Activated CD4-positive, alpha-beta T cell treated with anti-CD3 and anti-CD28 coated beads for 48 hours (primary cell): Measurements from ENCODE around the gene NAPSA.
"Not testable (repeated sequence)": the region's sequence is repeated elsewhere in the genome, so short reads cannot be mapped to it uniquely, and the experiment has no call there.

Source experiments
- DNase-seq: peaks from one replicate; pipeline ENCODE4 v3.0.0-alpha.2; 2020

Gene NAPSA

DNA sequence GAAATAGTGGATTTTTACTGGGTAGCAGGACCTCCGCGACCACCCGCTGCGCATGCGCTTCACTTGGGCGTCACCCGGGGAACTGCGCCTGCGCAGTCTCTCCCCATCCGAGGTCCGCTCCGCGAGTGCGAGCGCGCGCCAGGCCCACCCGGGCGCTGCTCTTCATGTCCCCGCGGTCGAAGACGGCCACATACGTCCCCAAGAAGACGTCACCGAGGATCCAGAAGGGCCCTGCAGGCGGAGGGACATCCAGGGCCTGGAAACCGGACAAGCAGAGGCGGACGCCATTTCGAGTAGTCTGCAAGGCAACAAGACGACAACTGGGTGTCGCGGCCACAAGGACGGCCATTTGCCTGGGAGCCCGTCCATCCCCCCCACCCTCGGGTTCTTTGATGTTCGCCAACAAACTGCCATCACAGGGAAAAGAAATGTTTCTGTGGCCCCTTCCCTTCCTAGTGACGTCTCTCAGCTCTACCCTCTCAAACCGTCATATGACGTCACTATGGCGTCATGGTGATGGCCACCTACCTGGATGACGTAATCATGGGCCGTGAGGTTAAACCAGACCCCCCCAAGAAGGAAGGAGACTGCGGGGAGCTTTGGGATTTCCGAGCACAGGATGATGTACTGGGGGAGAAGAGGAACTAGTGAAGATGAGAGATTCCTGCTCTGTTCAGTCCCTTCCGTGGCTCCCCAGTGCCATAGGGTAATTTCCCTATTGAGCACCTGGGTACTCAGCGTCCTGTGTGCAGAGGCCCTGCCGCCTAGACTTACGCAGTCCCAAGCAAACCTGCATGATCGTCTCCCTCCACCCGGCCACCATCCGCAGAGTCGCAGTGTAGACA is 6.7 kb downstream of the NAPSA start:
- peak; percentile 84 for DNase-seq

DNA sequence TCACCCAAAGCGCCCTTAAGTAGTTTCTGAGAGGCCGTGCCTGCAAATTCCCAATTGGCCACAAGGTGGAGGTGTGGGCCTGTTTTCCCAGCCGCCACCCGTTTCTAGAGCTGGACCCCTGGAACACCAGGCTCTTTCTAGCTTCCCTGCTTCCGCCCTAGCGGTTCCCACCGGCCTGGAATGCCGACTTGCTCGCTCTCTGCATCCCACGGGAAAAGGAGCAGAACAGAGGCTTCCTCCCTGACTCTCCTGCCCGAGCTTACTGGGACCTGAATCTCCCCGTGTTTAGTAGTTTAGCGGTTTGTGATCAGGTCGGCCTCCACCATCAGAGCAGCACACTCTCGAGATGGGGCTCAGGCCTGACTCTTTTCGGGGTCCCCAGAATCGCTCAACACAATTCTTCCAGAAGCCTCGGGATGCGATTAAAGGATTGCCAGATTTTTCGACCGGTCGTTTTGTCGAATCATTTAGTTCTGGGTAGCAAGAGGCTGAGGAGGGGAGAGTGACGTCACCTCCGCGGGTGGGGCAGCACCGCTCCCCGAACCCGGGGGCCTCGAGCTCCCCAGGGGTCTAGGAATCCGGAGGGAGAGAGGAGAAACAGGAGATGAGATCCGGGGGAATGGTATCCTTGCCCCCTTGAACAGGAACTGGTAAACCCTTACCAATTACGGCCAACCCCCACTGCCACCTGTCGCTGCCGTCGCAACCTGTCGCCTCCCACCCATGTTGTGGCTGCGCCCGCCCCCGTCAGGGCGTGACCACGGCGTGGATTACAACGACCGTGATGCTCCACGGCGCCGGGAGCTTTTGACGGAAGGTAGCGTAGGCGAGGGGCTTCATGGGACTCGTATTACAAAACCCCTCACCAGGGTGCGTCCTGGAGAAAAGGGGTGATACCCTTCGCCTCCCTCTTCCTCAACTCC is 8.0 kb downstream of the NAPSA start:
- DNase-seq: peak; percentile 92

DNA sequence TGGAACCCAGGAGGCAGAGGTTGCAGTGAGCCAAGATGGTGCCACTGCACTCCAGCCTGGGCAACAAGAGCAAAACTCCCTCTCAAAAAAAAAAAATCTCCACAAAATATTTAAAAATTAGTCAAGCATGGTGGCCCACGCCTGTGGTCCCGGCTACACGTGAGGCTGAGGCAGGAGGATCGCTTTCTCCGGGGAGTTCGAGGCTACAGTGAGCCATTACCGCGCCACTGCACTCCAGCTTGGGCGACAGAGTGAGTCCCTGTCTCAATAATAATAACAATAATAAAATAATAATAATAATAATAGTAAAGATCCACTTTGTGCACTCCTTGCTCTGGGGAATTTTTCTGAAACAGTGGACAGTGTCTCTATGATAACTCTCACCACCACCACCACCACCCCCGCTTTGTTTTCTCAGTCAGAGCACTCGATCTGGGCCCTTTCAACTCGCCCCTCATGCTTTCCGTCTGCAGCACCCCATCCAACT is 8.7 kb downstream of the NAPSA start:
- DNase-seq: no peak

DNA sequence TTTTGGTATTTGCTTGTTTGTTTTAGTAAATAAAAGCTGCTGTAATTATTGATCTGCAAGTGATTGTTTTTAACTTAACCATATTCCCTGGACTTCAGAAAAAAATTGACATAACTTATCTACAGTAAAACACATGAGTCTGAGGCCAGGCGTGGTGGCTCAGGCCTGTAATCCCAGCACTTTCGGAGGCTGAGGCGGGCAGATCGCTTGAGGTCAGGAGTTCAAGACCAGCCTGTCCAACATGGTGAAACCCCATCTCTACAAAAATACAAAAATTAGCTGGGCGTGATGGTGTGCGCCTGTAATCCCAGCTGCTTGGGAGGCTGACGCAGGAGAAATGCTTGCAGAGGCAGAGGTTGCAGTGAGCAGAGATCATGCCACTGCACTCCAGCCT is 12.0 kb downstream of the NAPSA start:
- DNase-seq: not testable (repeated sequence)

DNA sequence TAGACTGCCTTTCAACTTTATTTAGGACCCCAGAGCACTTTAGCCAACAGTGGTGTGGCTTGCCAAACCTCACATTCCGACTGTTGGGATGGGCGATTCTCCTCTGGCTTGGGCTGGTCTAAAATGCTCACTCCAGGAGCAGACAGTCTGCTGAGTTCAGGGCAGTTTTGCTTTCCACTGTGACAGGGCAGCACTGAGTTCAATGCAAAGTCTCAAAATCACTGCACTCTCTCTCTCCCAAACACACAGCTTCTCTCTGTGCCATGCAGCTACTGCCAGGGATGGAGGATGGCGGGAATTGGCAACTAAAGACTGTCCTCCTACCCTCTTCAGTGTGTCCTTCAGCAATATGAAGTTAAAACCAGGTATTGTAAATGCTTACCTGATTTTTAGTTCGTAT is 13.2 kb downstream of the NAPSA start:
- DNase-seq: no peak

DNA sequence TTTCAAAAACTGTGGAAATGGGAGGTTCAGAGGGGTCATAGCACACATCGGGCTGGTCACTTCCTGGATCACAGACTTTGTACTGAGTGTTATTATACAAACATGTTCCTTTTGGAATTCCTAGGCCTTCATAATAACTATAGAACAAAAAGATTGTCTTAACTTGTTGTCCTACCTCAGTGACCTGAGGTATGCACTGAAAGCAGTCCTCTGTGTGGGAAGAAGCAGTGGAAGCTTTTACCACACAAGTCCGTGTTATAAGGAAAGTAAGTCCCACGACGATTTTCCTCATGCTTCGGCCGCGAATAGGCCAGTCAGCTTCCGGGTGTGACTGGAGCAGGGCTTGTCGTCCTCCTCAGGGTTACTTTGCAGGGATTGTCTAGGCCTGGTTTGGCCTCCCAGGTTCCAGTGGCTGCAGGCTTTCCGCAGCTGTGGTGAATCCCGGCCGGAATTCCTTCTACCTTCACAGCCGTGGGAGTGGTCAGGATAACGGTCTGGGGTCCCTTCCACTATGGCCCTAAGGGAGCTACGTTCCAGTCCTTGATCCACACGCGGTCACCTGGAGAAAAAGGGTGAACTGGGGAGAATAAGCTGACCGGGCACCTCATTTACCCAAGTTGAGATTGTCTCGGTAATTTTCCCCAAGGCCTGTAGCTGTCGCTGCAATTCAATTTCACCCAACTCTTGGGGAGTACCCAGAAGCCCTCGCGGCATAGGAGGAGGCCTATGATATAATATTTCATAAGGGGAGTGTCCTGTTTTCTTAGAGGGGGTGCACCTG is 16.0 kb downstream of the NAPSA start:
- DNase-seq: no peak

DNA sequence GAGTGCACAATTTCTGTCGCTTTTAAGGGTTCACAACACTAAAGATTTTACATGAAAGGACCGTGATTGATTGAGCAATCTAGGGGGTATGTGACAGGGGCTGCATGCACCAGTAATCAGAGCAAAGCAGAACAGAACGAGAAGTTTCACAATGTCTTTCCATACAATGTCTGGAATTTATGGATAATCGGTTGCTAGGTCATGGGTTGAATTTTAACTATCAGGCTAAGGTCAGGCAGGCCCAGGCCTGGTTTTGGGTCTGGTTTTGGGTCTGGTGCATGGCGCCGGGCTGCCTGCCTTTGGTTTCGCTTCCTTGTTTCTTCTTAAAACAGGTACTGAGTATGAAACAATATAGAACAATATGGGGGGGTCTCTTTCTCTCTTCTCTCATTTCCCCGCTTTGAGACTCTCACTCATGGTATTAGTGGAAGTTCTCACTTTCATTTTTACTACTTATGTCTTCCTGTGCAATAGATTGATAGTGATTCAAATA is 18.3 kb downstream of the NAPSA start:
- DNase-seq: peak; percentile 61

DNA sequence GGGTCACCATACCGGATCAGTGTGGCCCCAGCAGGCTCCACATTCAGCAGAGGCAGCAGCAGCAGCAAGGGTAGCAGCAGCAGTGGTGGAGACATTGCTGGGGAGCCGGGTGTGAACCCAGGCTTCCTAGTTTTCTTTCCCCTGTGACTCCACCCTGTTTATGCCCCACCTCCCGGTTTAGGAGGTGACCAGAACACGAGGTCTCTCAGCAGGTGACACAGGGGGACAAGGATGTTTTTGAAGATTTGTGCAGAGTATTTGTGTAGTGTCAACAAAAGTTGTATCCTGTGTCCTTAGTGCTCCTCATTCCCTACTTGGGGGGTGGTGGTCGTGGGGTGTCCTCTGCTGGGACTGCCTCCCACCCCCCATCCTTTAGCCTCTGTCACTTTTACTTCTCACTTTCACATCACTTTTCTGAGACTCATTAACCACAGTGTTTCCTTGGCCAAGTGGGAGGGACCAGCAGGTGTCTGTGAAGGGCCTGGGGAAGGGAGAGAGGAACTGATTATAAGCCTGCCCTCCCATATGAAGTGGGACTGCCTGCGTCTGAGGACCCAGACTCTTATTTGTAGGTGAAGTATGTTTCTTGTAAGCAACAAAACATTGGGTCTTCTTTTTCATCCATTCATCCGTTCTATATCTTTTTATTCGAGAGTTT is 20.6 kb downstream of the NAPSA start:
- no peak for DNase-seq

DNA sequence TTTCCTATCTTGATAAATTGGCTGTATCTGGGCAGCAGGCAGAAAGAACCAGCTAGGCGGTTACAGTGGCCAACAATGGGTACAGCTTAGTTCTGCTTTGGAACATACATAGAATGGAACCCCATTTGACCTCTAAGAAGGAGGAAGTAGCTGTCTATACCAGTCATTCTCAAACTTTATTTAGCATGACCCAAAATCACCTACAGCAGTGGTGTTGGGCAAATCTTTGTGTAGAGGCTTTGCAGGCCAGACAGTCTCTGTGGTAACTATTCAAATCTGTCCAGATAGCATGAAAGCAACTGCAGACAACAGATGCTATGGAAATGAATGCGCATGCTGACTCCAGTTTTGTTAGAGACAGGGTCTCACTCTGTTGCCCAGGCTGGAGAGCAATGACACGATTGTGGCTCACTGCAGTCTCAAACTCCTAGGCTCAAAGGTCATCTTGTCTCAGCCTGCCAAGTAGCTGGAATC is 24.3 kb downstream of the NAPSA start:
- DNase-seq: no peak

DNA sequence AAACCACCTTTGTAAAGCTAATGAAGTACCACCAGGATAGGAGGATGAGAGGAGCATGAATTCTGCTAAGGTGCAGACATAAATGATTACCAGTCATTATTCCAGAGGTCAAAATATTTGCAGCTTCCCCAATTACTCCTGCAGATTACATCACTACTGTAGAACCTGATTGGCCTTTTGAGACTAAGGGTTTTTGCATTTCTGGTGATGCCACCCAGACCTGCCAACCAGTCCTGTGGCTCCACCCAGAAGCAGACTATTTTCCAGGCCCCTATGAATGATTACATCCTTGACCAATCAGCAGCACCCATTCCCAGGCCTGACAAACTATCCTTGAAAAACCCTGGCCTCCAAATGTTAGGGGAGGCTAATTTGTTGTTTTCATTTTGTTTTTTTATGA is 25.1 kb downstream of the NAPSA start:
- DNase-seq: no peak

DNA sequence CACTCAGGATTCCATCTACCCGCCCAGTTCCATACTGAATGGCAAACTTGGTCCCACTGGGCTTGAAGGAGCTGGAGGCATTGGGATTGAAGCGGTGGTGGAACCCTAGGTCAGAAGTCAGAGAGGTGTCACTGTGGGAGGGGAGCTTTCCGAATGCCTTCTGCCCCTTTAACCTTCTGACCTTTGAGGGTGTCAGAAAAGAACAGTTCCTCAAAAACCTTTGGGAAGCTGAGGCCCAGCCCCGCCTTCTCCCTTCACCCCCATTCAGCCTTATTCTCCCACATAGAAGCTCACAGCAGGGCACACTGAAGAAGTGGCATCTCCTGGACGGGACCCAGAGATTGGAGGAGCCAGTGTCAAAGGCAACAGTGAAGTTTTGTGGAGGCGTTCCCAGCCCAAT is 28.4 kb downstream of the NAPSA start:
- DNase-seq: not testable (repeated sequence)

DNA sequence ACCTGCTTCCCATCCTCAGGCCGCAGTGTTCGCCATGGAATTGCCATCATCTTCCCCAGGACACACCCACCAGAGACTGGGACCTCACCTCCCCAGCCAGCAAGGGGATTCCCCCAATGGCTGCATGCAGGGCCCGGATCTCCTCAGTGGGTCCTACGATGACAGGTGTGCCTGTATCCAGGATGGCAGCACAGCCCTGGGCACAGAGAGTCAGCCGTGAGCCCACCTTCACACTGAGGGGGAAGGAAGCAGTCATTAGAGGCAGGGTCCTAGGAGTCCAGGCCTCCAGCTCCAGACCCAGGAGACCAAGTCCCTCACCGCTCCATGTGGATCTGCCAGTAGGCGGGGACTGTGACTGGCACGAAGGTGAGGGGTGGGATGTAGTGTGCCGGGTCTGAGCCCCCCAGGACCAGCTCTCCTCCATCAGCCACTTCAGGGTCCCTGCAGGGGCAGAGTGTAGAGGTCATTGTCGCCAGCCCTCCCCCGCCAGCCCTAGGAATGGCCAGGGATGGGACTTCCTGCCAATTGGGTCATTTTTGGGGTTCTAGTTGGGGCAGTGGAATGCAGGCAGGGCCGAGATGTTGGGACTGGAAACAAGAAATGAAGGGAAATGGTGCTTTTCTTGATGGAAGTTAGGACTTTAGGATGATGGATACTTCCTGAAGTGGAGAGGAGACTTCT is 30.6 kb downstream of the NAPSA start:
- no peak for DNase-seq

DNA sequence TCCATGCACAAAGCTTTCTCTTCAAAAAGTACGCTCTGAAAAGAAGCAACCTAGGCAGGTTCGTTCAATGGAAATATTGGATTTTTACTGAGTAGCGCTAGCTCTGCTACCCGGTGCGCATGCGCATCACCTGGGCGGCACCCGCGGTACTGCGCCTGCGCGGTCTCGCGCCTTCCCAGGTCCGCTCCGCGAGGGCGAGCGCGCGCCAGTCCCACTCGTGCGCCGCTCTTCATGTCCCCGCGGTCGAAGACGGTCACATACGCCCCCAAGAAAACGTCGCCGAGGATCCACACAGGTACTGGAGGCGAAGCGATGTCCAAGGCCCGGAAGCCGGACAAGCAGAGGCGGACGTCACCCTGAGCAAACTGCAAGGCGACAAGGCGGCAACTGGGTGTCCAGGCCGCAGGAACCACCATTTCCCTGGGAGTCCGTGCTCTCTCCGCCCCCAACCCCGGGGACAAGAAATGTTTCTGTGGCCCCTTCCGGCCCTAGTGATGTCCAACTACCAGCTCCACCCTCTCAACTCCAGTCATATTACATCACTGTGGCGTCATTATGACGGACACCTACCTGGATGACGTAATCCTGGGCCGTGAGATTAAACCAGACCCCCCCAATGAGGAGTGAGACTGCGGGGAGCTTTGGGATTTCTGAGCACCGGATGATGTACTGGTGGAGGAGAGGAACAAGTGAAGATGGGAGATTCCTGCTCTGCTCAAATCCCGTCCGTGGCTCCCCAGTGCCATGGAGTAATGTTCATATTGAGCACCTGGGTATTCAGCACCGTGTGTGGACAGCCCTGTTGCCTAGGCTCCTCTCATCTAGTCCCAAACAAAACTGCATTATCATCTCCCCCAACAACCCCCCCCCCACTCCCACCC is 31.5 kb downstream of the NAPSA start:
- peak; percentile 88 for DNase-seq

DNA sequence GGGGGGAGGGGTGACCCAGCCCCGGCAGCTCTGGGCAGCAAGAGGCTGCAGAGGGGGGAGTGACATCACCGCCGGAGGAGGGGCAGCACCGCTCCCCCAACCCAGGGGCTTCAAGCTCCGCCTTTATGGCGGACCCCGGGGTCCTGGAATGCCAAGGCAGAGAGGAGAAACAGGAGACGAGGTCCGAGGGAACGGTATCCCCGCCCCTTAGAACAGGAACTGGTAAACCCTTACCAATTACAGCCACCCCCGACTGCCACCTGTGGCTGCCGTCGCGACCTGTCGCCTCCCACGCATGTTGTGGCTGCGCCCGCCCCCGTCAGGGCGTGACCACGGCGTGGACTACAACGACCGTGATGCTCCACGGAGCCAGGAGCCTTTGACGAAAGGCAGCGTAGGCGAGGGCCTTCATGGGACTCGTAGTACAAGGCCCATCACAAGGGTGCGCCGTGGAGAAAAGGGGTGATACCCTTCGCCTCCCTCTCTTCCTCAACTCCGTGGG is 32.2 kb downstream of the NAPSA start:
- DNase-seq: peak; percentile 98

DNA sequence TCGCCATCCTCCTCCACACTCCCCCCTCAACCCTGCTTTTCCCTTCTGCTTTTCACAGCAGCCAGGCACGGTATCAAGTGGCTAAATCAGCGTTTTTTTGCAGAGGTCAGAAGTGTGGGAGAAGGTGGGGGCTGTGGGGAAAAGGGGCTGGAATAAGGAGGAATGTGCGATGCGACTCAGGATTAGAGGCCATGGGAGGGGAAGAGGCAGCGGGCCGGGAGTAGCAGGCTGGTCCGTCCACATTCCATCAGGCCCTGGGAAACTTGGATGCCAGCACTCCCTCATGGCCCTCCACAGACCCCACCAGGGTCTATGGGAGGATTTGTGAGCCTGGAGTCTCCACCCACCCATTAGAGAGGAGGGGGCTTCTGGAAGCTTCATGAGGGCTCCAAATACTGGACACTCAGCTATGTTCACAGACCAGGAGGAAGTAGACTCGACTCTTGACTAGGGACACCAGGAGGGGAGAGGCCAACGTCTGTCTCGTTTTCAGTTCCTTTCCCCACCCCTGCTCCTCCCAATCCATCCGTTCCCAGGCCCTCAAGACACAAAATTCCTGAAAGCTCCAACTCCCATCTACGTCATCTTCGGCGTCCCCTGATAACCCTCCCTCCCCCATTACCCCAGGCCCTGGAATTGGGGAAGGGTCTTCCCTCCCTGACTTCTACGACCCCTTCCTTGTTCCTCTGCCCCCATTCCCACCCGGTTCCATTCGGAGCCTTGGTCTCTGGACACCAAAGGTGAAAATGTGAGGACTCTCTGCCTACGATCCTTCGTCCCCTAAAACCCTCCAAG is 33.0 kb downstream of the NAPSA start:
- DNase-seq: no peak

DNA sequence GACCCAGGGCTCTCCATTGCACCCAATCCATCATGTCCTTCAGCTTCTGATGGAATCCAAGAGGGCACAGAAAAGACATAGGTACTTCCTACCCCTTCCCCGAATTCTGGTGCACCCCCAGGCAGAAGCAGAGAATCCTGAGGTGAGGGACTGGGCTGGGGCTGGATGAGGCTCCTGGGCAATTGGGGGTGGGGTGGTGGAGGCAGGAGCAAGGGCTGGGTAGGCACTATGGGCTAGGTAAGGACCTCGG is 33.5 kb downstream of the NAPSA start:
- no peak for DNase-seq

DNA sequence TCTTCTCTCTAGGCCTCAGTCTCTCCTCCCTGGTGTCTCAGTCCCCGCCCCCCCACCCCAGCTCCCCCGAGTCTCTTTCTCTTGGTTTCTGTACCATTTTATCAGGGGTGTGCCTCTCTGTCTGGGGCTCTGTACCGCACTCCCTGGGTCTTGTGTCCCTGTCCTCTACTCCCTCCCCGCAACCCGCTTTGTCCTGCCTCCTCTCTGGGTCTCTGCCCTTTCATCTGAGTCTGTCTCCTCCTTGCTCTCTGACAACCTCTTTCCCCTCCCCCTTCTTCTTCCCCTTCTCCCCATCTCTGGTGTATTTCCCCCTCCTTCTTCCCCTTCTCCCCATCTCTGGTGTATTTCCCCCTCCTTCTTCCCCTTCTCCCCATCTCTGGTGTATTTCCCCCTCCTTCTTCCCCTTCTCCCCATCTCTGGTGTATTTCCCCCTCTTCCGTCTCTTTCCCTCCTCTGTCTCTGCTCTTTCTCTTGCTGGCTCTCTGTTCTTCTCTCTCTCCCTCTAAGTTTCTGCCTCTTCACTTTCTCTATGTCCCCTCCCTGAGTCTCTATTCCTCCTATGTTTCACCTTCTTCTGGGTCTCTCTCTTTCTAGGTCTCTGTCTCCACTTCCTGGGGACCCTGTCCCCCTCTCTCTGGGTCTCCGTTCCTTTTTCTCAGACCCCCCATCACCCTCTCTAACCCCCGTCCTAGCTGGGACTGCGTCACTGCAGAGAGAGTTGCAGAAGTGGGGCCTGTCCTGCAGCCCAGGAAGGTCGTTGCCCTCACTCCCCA is 34.0 kb downstream of the NAPSA start:
- peak; percentile 39 for DNase-seq

DNA sequence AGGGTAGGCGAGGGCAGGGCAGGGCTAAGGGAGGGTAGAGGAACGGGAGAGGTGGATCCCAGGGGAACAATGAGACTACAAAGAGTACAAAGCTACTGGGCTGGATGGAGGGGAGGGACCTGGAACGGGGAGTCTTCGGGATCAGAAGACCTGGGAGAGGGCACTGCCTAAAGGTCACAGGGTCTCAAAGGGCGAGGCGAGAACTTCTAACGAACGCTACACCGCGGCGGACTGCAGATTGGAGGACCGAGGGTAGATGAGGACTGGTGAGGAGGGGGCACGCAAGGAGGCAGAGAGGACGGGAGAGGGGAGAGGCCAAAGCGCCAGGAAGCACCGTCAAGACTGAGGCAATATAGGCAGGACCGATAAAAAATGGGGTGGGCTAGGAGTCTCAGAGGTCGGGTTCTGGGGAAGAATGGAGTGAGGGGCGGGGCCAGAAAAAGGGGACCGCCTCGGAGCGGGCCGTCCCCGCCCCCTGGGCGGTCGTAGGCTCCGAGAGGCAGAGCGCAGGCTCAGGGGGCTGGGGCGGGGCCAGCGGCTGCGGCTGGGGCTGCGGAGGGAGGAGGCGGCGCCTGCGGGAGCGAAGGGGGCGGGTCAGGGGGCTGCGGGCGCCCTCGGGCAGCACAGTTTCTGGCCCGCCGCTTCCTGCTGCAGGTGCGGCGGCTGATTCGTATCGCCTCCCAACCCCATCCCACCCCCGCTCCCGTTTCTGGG is 34.9 kb downstream of the NAPSA start:
- DNase-seq: peak; percentile 92
